PFSK-1 (cell line): ENCODE data around the gene KSR2.

Experiments
- FOXP2 ChIP-seq: optimal IDR thresholded peaks from 2 replicates; pipeline ENCODE3; 2011; ENCODE audit warnings: borderline replicate concordance, control low read depth, inconsistent platforms; ENCODE audit not compliant: insufficient read depth; ENCODE audit errors: extremely low read length, extremely low read depth
- POLR2AphosphoS5 ChIP-seq: IDR thresholded peaks from 2 replicates; pipeline ENCODE4 v1.6.1; 2012; ENCODE audit warnings: low read depth, mild to moderate bottlenecking, control low read depth, low read length, moderate library complexity
- SIN3A ChIP-seq: IDR thresholded peaks from 2 replicates; pipeline ENCODE4 v1.6.1; 2012; ENCODE audit warnings: mild to moderate bottlenecking, low read length, moderate library complexity, borderline replicate concordance; ENCODE audit not compliant: insufficient read depth
- TAF1 ChIP-seq: IDR thresholded peaks from 2 replicates; pipeline ENCODE4 v1.6.1; 2012; ENCODE audit warnings: low read length, control low read depth, borderline replicate concordance; ENCODE audit not compliant: insufficient read depth
- TF ChIP-seq, protein P1 (sequence below), 2 experiments: IDR thresholded peaks; 2 replicates each; pipeline versions ENCODE4 v1.6.1 to v1.8.0; 2011 to 2012; ENCODE audit warnings: low read depth in 2 of 2, low read length in 2 of 2, control low read depth in 1 of 2, inconsistent platforms in 1 of 2, mild to moderate bottlenecking in 1 of 2, moderate library complexity in 1 of 2; ENCODE audit not compliant: insufficient read depth in 1 of 2

KSR2 gene

DNA sequence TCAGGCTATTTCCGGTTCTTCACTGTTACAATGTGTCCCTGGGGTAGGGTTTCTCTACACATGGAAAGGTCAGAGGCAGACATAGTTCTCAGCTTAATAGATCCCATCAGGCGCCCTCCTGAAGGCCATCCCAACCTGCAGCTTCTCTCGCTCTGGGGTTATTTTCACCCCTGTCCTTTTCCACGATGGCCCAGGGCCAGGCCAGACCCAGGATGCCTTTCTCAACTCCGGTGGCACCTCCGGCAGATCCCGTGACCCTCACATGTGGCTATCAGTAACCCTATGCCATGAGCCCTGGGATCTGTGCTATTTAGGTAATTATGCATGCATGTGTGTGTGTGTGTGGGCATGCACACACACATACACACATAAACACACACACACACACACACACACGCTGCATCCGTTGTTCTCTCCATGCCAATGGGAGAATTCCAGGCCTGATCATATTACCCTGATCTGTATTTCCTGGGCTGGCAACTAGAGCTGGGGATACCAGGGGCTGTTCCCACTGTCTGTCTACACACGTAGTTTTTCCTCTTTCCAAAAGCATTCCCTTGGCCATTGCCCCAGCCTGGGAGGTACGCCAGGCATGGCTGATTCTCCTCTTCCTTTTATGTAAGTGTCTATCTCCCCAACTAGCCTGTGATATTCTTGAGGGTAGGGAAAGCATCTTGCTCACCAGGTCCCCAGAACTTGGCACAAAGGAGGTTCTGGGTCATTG, 556.2 kb downstream of the KSR2 start:
- TF ChIP-seq FOXP2: no peak
- TF ChIP-seq SIN3A: no peak
- TF ChIP-seq POLR2AphosphoS5: no peak

DNA sequence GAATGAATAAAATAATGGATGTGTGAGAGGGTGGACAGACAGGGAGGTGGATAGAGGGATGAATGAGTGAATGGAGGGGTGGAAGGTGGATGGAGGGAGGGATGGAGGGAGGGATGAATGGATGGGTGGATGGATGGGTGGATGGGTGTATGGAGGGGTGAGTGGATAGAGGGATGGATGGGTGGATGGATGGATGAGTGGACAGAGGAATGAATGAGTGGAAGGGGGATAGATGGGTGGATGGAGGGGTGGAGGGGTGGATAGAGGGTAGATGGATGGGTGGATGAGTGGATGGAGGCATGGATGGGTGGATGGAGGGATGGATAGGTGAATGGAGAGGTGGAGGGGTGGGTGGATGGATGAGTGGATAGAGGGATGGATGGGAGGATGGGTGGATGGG, 559.5 kb downstream of the KSR2 start:
- TF ChIP-seq POLR2AphosphoS5 (no peak), SIN3A (no peak), FOXP2 (no peak), TAF1 (no peak)
- TF ChIP-seq, protein P1, sequence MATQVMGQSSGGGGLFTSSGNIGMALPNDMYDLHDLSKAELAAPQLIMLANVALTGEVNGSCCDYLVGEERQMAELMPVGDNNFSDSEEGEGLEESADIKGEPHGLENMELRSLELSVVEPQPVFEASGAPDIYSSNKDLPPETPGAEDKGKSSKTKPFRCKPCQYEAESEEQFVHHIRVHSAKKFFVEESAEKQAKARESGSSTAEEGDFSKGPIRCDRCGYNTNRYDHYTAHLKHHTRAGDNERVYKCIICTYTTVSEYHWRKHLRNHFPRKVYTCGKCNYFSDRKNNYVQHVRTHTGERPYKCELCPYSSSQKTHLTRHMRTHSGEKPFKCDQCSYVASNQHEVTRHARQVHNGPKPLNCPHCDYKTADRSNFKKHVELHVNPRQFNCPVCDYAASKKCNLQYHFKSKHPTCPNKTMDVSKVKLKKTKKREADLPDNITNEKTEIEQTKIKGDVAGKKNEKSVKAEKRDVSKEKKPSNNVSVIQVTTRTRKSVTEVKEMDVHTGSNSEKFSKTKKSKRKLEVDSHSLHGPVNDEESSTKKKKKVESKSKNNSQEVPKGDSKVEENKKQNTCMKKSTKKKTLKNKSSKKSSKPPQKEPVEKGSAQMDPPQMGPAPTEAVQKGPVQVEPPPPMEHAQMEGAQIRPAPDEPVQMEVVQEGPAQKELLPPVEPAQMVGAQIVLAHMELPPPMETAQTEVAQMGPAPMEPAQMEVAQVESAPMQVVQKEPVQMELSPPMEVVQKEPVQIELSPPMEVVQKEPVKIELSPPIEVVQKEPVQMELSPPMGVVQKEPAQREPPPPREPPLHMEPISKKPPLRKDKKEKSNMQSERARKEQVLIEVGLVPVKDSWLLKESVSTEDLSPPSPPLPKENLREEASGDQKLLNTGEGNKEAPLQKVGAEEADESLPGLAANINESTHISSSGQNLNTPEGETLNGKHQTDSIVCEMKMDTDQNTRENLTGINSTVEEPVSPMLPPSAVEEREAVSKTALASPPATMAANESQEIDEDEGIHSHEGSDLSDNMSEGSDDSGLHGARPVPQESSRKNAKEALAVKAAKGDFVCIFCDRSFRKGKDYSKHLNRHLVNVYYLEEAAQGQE (IDR thresholded peaks at IDR 0.05; ENCODE audit: insufficient read depth in 1 of 2, low read depth in 2 of 2, low read length in 2 of 2): no peak

DNA sequence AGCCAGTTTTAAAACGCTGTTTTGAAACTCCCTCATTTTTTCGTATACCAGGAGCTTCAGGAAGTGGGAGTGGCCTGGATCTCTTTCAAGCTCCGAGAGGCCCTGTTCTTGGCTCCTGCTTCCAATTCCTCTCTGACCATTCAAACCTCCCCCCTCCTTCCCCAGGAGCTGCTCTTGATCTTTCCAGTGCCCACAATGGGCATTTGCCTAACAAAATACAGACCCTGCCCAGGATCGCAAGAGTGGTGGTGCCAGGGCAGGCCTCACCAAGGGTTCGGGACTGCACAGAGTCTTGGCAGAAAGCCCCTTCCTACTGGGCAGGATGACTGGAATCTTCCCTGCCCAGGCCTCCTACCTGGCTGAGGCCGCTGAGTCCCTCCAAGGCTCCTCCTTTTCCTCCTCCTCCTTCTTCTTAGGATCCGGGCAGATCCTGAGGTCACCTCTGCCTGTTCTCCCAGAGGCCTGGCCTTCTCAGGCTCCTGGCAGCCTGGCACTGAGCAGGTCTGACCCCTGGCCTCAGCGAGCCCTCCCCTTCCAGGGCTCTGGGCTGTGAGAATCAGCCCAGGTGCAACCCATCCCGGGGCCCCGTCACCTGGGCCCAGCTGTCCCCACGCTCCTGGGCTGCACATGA, 560.5 kb downstream of the KSR2 start:
- no peak for TF ChIP-seq SIN3A
- TF ChIP-seq POLR2AphosphoS5: no peak
- TF ChIP-seq TAF1: no peak
- no peak for TF ChIP-seq FOXP2
- TF ChIP-seq, protein P1 (IDR thresholded peaks at IDR 0.05; ENCODE audit: insufficient read depth in 1 of 2, low read depth in 2 of 2, low read length in 2 of 2): no peak

DNA sequence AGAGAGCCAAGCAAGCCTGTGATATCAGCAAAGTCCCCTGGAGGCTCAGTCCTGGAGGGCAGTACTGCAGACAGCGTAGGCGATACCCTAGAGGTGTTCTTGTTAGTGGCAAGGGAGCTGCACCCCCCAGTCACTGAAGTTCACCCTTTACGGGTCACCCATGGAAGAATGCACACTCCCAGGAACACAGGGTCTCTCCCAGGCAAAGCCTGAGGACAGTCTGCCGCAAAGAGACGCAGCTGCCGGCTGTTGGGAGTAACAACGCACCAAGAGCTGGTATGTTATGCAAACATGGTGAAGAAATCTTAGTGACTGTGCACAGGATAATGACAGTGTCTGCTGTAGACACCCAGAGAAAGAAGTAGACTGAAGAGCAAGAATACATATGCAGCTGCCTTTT, 563.9 kb downstream of the KSR2 start:
- no peak for TF ChIP-seq TAF1
- no peak for TF ChIP-seq POLR2AphosphoS5
- TF ChIP-seq, protein P1 (IDR thresholded peaks at IDR 0.05; ENCODE audit: insufficient read depth in 1 of 2, low read depth in 2 of 2, low read length in 2 of 2): no peak
- TF ChIP-seq SIN3A: no peak
- TF ChIP-seq FOXP2: no peak

DNA sequence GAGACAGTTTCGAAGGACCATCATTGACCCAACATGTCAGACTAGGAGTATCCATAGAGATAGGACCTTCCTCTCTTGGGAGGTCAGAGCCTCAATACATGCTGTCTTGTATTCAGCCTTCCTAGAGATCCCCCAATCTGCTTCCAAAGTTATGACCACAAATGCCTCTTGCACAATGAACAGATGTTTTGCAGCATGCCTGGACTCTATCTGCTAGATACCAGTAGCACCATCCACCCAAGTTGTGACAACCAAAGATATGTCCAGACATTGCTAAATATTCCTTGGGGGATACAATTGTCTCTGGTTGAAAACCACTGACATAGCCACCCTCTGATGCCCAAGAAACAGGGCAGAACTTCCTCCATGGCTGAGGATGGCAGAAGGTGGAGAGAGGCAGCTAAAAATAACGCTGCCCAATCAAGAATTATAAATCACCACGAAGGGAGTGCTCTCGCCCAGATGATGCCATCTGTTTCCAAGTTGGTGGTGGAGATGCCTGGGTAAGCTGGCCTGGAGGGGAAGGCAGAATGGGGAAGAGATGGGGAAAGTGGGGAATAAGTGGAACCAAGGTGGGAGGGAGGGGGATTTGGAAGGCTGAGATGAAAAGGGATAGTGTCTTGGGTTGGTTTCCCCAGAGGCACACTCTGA, 564.5 kb downstream of the KSR2 start:
- TF ChIP-seq FOXP2 (no peak), POLR2AphosphoS5 (no peak), SIN3A (no peak), TAF1 (no peak)
- TF ChIP-seq, protein P1 (IDR thresholded peaks at IDR 0.05; ENCODE audit: insufficient read depth in 1 of 2, low read depth in 2 of 2, low read length in 2 of 2): no peak
